IMR-90 (cell line): ENCODE data around the gene SEZ6L. TPM values are rescaled to one million over a fixed set of nuclear protein-coding genes. Genes with fewer than 3 reads are reported as not detected.

Experiments used
- ATAC-seq: fragments of 200-7000 bp; cut with Tn5 transposase; 2 replicates; pipeline ENCODE4 v1.9.1; 2020; ENCODE audit warnings: low read depth, mild to moderate bottlenecking, moderate library complexity
- BruUV-seq: library from RNA; stranded (reverse); fragments of 400-500 nt; replicated peaks from 2 replicates; lab custom pipeline; 2021; lab: Mats Ljungman, UMichigan
- CTCF ChIA-PET: fragments of 300-600 bp; formaldehyde crosslinking; extraction: SDS; loops from one replicate; lab custom pipeline; 2021; ENCODE audit warnings: antibody characterized with exemption; lab: Yijun Ruan, JAX
- POLR2A ChIA-PET: fragments of 300-600 bp; sonication (Branson Sonifier 250); formaldehyde crosslinking; loops from one replicate; lab custom pipeline; 2022; ENCODE audit warnings: antibody characterized with exemption; ENCODE audit not compliant: unreplicated experiment; lab: Charles Lee
- DNase-seq: peaks from one replicate; pipeline ENCODE4 v3.0.0; 2013
- H2AFZ ChIP-seq: replicated peaks from 2 replicates; pipeline ENCODE3; 2013; ENCODE audit warnings: low read length, mild to moderate bottlenecking; ENCODE audit not compliant: poor library complexity
- H2AK5ac ChIP-seq: 2 replicates; pipeline ENCODE4 v1.6.1; 2013; ENCODE audit warnings: low read depth, low read length, inconsistent platforms
- H2AK9ac ChIP-seq: replicated peaks from 2 replicates; pipeline ENCODE3; 2013; ENCODE audit warnings: mild to moderate bottlenecking, low read depth, low read length, moderate library complexity; ENCODE audit not compliant: poor library complexity
- H2BK120ac ChIP-seq: 2 replicates; pipeline ENCODE4 v1.6.1; 2013; ENCODE audit warnings: low read depth, low read length, inconsistent platforms
- H2BK15ac ChIP-seq: 3 replicates; pipeline ENCODE4 v1.6.1; 2013; ENCODE audit warnings: low read depth, low read length, inconsistent platforms
- H2BK20ac ChIP-seq: 2 replicates; pipeline ENCODE4 v1.6.1; 2013; ENCODE audit warnings: low read depth, mild to moderate bottlenecking, inconsistent platforms, low read length, moderate library complexity
- H2BK5ac ChIP-seq: 2 replicates; pipeline ENCODE4 v1.6.1; 2013; ENCODE audit warnings: mild to moderate bottlenecking, low read depth, low read length, inconsistent platforms; ENCODE audit not compliant: poor library complexity, severe bottlenecking
- H3K14ac ChIP-seq: replicated peaks from 2 replicates; pipeline ENCODE4 v1.6.1; 2013; ENCODE audit warnings: low read depth, low read length, inconsistent platforms
- H3K18ac ChIP-seq: 2 replicates; pipeline ENCODE4 v1.6.1; 2013; ENCODE audit warnings: low read depth, low read length, control low read depth
- H3K23ac ChIP-seq: 2 replicates; pipeline ENCODE4 v1.6.1; 2013; ENCODE audit warnings: low read depth, low read length, inconsistent platforms
- H3K27ac ChIP-seq: 2 replicates; pipeline ENCODE4 v1.5.1; 2013; ENCODE audit warnings: mild to moderate bottlenecking, control low read depth, low read length; ENCODE audit not compliant: insufficient read depth
- H3K27me3 ChIP-seq: 2 replicates; pipeline ENCODE4 v1.6.1; 2013; ENCODE audit warnings: low read length; ENCODE audit not compliant: control insufficient read depth, insufficient read depth
- H3K36me3 ChIP-seq: 2 replicates; pipeline ENCODE4 v1.6.1; 2013; ENCODE audit warnings: low read length, mixed read lengths; ENCODE audit not compliant: control insufficient read depth, insufficient read depth
- H3K4ac ChIP-seq: 2 replicates; pipeline ENCODE4 v1.6.1; 2013; ENCODE audit warnings: low read depth, low read length, inconsistent platforms
- H3K4me1 ChIP-seq: 2 replicates; pipeline ENCODE4 v1.6.1; 2013; ENCODE audit warnings: low read length, mixed read lengths; ENCODE audit not compliant: control insufficient read depth, insufficient read depth
- H3K4me2 ChIP-seq: 2 replicates; pipeline ENCODE4 v1.6.1; 2013; ENCODE audit warnings: low read depth, mild to moderate bottlenecking, control low read depth, low read length, moderate library complexity
- H3K4me3 ChIP-seq: 2 replicates; pipeline ENCODE4 v1.5.1; 2013; ENCODE audit warnings: low read depth, mild to moderate bottlenecking, control low read depth, low read length, moderate library complexity; ENCODE audit not compliant: insufficient read depth
- H3K56ac ChIP-seq: 2 replicates; pipeline ENCODE4 v1.6.1; 2013; ENCODE audit warnings: low read length, inconsistent platforms; ENCODE audit not compliant: insufficient read depth; ENCODE audit errors: extremely low read depth
- H3K79me1 ChIP-seq, 2 experiments: 2 replicates each; pipeline ENCODE4 v1.6.1; 2013; ENCODE audit warnings: low read length in 2 of 2, inconsistent platforms in 1 of 2, low read depth in 1 of 2
- H3K9ac ChIP-seq: 2 replicates; pipeline ENCODE4 v1.6.1; 2013; ENCODE audit warnings: low read depth, low read length, control low read depth
- H3K9me1 ChIP-seq: 2 replicates; pipeline ENCODE4 v1.6.1; 2013; ENCODE audit warnings: low read length, inconsistent platforms; ENCODE audit not compliant: insufficient read depth
- H3K9me3 ChIP-seq: 2 replicates; pipeline ENCODE4 v1.6.1; 2013; ENCODE audit warnings: low read length; ENCODE audit not compliant: control insufficient read depth, insufficient read depth
- H4K20me1 ChIP-seq: 2 replicates; pipeline ENCODE4 v1.6.1; 2013; ENCODE audit warnings: low read length, inconsistent platforms; ENCODE audit not compliant: insufficient read depth
- H4K5ac ChIP-seq: 2 replicates; pipeline ENCODE4 v1.6.1; 2013; ENCODE audit warnings: mild to moderate bottlenecking, low read depth, low read length, control low read depth
- H4K8ac ChIP-seq, 2 experiments: 2 replicates each; pipeline ENCODE4 v1.6.1; 2013; ENCODE audit warnings: low read depth in 2 of 2, low read length in 2 of 2, control low read depth in 1 of 2, inconsistent platforms in 1 of 2
- H4K91ac ChIP-seq: 2 replicates; pipeline ENCODE4 v1.6.1; 2013; ENCODE audit warnings: low read depth, low read length, inconsistent platforms; ENCODE audit not compliant: insufficient read depth
- BHLHE40 ChIP-seq: fragments of 150-350 bp; IDR thresholded peaks from 2 replicates; pipeline ENCODE4 v1.6.1; 2016; ENCODE audit warnings: mild to moderate bottlenecking, low read depth, low read length
- CEBPB ChIP-seq: IDR thresholded peaks from 2 replicates; pipeline ENCODE4 v1.6.1; 2012; ENCODE audit warnings: low read depth, low read length, improper control_type of control experiment
- CHD1 ChIP-seq: IDR thresholded peaks from 2 replicates; pipeline ENCODE4 v1.6.1; 2012; ENCODE audit warnings: low read depth, low read length, improper control_type of control experiment
- FOS ChIP-seq: fragments of 150-350 bp; IDR thresholded peaks from 2 replicates; pipeline ENCODE4 v1.6.1; 2016; ENCODE audit warnings: low read depth, low read length
- MAFK ChIP-seq: IDR thresholded peaks from 2 replicates; pipeline ENCODE4 v1.6.1; 2012; ENCODE audit warnings: low read depth, low read length, improper control_type of control experiment
- MAZ ChIP-seq: IDR thresholded peaks from 2 replicates; pipeline ENCODE4 v1.6.1; 2012; ENCODE audit warnings: low read depth, mild to moderate bottlenecking, low read length, improper control_type of control experiment, moderate library complexity, borderline replicate concordance
- MXI1 ChIP-seq: IDR thresholded peaks from 2 replicates; pipeline ENCODE4 v1.6.1; 2012; ENCODE audit warnings: low read depth, mild to moderate bottlenecking, low read length, moderate library complexity, borderline replicate concordance
- NFE2L2 ChIP-seq: fragments of 150-350 bp; IDR thresholded peaks from 2 replicates; pipeline ENCODE4 v1.6.1; 2016; ENCODE audit warnings: low read depth, mild to moderate bottlenecking, low read length
- POLR2A ChIP-seq: IDR thresholded peaks from 2 replicates; pipeline ENCODE4 v1.6.1; 2012; ENCODE audit warnings: mild to moderate bottlenecking, low read depth, low read length
- RAD21 ChIP-seq: IDR thresholded peaks from 2 replicates; pipeline ENCODE4 v1.6.1; 2012; ENCODE audit warnings: low read length, improper control_type of control experiment
- RCOR1 ChIP-seq: IDR thresholded peaks from 2 replicates; pipeline ENCODE4 v1.6.1; 2012; ENCODE audit warnings: mild to moderate bottlenecking, low read length, improper control_type of control experiment; ENCODE audit not compliant: insufficient replicate concordance
- SMC3 ChIP-seq: fragments of 150-350 bp; IDR thresholded peaks from 2 replicates; pipeline ENCODE4 v1.6.1; 2016; ENCODE audit warnings: low read depth, mild to moderate bottlenecking, antibody characterized with exemption, low read length, moderate library complexity
- WGBS, 2 experiments: methylation state at CpG; one replicate each; pipeline versions ENCODE4 v1.1.5 to v1.1.7; 2013; ENCODE audit warnings: missing lambda C conversion rate in 2 of 2; ENCODE audit not compliant: insufficient read length in 1 of 2; ENCODE audit errors: extremely low coverage in 2 of 2; 5-methylcytosine and 5-hydroxymethylcytosine counted together
- dilution Hi-C: fragments of 300-500 bp; cut with HindIII; formaldehyde crosslinking; loops from one replicate; pipeline ENCODE4 v1.14.3; 2018; ENCODE audit warnings: low sequenced_read_pairs; ENCODE audit not compliant: unreplicated experiment
- in situ Hi-C: fragments of 300-500 bp; cut with MboI; formaldehyde crosslinking; loops from 3 replicates; pipeline ENCODE4 v1.14.3; 2019; ENCODE audit warnings: low sequenced_read_pairs, inconsistent platforms, mixed read lengths
- intact Hi-C: fragments of 100-400 bp; cut with micrococcal nuclease; formaldehyde crosslinking; loops from 2 replicates; pipeline ENCODE4 v1.10.0; 2022
- polyA plus RNA-seq, 3 experiments: library from polyadenylated mRNA; depleted of rRNA; stranded (reverse); fragments of >200 nt; gene quantifications; 2 replicates each; pipeline ENCODE4 v1.2.3, GENCODE V29; 2012; ENCODE audit warnings: low replicate concordance in 1 of 3
- total RNA-seq: library from RNA; depleted of rRNA; stranded (reverse); fragments of >200 nt; gene quantifications from 2 replicates; pipeline ENCODE4 v1.2.3, GENCODE V29; 2012
- TF ChIP-seq, protein P1 (sequence below): fragments of 150-350 bp; IDR thresholded peaks from 2 replicates; pipeline ENCODE4 v1.6.1; 2016; ENCODE audit warnings: low read depth, mild to moderate bottlenecking, low read length, moderate library complexity, borderline replicate concordance

Gene SEZ6L
- total and polyA plus RNA-seq, 2 of the 4 experiments (the other 2 are of a cell fraction), result not detected

DNA sequence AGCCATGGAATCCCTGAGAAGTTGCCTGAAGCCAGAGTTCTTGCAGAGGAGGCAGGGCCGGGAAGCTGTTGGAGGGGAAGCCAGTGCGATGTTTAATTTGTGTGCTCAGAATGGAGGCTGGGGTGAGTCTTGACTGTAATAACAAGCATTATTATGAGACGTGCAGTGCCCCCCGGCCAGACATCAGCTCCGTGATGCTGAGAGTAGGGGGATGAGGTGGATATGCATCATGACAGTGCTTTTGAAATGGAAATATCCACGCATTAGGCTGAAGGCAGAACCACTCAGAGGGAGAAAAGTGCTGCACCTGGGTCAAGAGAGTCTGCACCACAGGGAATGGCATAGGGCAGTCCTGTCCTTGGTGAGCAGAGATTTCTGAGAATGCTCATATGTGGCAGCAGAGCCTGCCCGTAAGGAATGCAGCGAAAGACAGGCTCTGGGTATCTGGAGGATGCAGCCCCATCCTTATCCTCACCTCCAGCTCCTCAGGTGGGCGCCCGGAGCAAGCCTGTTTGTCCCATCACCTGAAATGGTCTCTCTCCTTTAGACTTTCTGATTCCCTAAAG is 37.6 kb upstream of the SEZ6L start:
- Histone ChIP-seq H2BK120ac (no peak overlapping the region), H2AK5ac (no peak overlapping the region), H3K27me3 (no peaks in the 10 kb centered on the region), H4K20me1 (no peaks in the 10 kb centered on the region), H4K8ac (no peak overlapping the region), H3K14ac (no peak overlapping the region), H3K23ac (no peak overlapping the region), H3K9me3 (peaks cover 17% of the 10 kb centered on the region), H2BK5ac (no peak overlapping the region), H3K9ac (no peak overlapping the region), H3K18ac (no peak overlapping the region), H2AK9ac (no peak overlapping the region), H3K4me2 (no peak overlapping the region), H3K27ac (no peak overlapping the region), H3K79me1 (no peaks in the 10 kb centered on the region), H2AFZ (no peak overlapping the region), H3K4me3 (no peak overlapping the region), H3K56ac (no peak overlapping the region), H3K9me1 (no peaks in the 10 kb centered on the region), H3K4me1 (no peaks in the 10 kb centered on the region), H3K36me3 (no peaks in the 10 kb centered on the region), H2BK15ac (no peak overlapping the region), H2BK20ac (no peak overlapping the region), H3K4ac (no peak overlapping the region), H4K91ac (no peak overlapping the region), H4K5ac (no peak overlapping the region)
- TF ChIP-seq RCOR1 (no peak), RAD21 (no peak), NFE2L2 (no peak), SMC3 (no peak), BHLHE40 (no peak), POLR2A (no peak), CEBPB (no peak), MXI1 (no peak), CHD1 (no peak), MAFK (no peak), MAZ (no peak), FOS (no peak)
- TF ChIP-seq, protein P1, sequence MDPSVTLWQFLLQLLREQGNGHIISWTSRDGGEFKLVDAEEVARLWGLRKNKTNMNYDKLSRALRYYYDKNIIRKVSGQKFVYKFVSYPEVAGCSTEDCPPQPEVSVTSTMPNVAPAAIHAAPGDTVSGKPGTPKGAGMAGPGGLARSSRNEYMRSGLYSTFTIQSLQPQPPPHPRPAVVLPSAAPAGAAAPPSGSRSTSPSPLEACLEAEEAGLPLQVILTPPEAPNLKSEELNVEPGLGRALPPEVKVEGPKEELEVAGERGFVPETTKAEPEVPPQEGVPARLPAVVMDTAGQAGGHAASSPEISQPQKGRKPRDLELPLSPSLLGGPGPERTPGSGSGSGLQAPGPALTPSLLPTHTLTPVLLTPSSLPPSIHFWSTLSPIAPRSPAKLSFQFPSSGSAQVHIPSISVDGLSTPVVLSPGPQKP, result no peak
- ChIA-PET CTCF (no interaction called here), POLR2A (no interaction called here)
- no TSS peak for BruUV-seq
- 47% methylated on average over 5 of the region's 10 CpGs; no CpG with 5 or more reads in 1 of the 2 experiments for WGBS, 2 experiments
- intact Hi-C loops (no loop called here), in situ Hi-C loops (no loop called here), dilution Hi-C loops (no loop called here)
- DNase-seq (no peak), ATAC-seq (no peak)
